NCI-H2107 treated with DMSO at 0.1 percent for 48 hours (cell line): ENCODE data around the gene NR5A2.
A peak's percentile ranks its signal among the peaks of the same experiment; 100 is the strongest.
"Not testable (repeated sequence)": the region's sequence is repeated elsewhere in the genome, so short reads cannot be mapped to it uniquely, and the experiment has no call there.

Source experiments
- DNase-seq: peaks from one replicate; lab custom pipeline; 2025; ENCODE audit not compliant: unreplicated experiment; lab: John Stamatoyannopoulos, UW

Gene NR5A2

GRCh38 chr1:200157715-200158114 lies 130.2 kb downstream of the NR5A2 start:
- DNase-seq, result no peak

GRCh38 chr1:200161801-200162200 lies 134.3 kb downstream of the NR5A2 start:
- no peak for DNase-seq

GRCh38 chr1:200162258-200162657 lies 134.7 kb downstream of the NR5A2 start:
- no peak for DNase-seq

GRCh38 chr1:200162877-200163276 lies 135.4 kb downstream of the NR5A2 start:
- DNase-seq, result no peak

- no peak for DNase-seq
Measured at GRCh38 chr1:200163911-200164310, 136.4 kb downstream of the NR5A2 start.

- DNase-seq, result peak; percentile 71
Measured at GRCh38 chr1:200165493-200166220, 138.1 kb downstream of the NR5A2 start.

- DNase-seq, result no peak
Measured at GRCh38 chr1:200166411-200166810, 138.9 kb downstream of the NR5A2 start.

GRCh38 chr1:200168926-200169325 lies 141.4 kb downstream of the NR5A2 start:
- no peak for DNase-seq

GRCh38 chr1:200172311-200172710 lies 144.8 kb downstream of the NR5A2 start:
- DNase-seq, result no peak

- no peak for DNase-seq
Measured at GRCh38 chr1:200173097-200173618, 145.6 kb downstream of the NR5A2 start.

GRCh38 chr1:200174525-200175295 lies 147.2 kb downstream of the NR5A2 start:
- DNase-seq, result no peak

- DNase-seq, result no peak
Measured at GRCh38 chr1:200176181-200176580, 148.7 kb downstream of the NR5A2 start.

GRCh38 chr1:200176798-200177197 lies 149.3 kb downstream of the NR5A2 start:
- DNase-seq, result no peak

GRCh38 chr1:200178340-200178739 lies 150.8 kb downstream of the NR5A2 start:
- DNase-seq, result no peak

GRCh38 chr1:200179126-200179780 lies 151.7 kb downstream of the NR5A2 start:
- no peak for DNase-seq

- no peak for DNase-seq
Measured at GRCh38 chr1:200179781-200180160, 152.3 kb downstream of the NR5A2 start.

GRCh38 chr1:200180821-200181220 lies 153.3 kb downstream of the NR5A2 start:
- DNase-seq, result no peak

GRCh38 chr1:200181861-200182260 lies 154.4 kb downstream of the NR5A2 start:
- DNase-seq, result no peak

- DNase-seq, result no peak
Measured at GRCh38 chr1:200182701-200183100, 155.2 kb downstream of the NR5A2 start.

- DNase-seq, result no peak
Measured at GRCh38 chr1:200183637-200184036, 156.1 kb downstream of the NR5A2 start.

GRCh38 chr1:200184196-200184595 lies 156.7 kb downstream of the NR5A2 start:
- DNase-seq, result peak; percentile 98

GRCh38 chr1:200185191-200185590 lies 157.7 kb downstream of the NR5A2 start:
- DNase-seq, result not testable (repeated sequence)
